Measurements from ENCODE around the gene MCL1.
"Not testable (repeated sequence)": the region's sequence is repeated elsewhere in the genome, so short reads cannot be mapped to it uniquely, and the experiment has no call there.

Gene MCL1

GRCh38 chr1:150601540-150601939 is 22.1 kb upstream of the MCL1 start:
- DNase-seq: no peak

GRCh38 chr1:150598346-150598745 is 18.9 kb upstream of the MCL1 start:
- DNase-seq: not testable (repeated sequence)

- no peak for DNase-seq
Observed at GRCh38 chr1:150596976-150597375, 17.6 kb upstream of the MCL1 start.

- DNase-seq: no peak
Observed at GRCh38 chr1:150596095-150596892, 16.9 kb upstream of the MCL1 start.

GRCh38 chr1:150582371-150582770 is 3.0 kb upstream of the MCL1 start:
- no peak for DNase-seq

GRCh38 chr1:150581962-150582361 is 2.6 kb upstream of the MCL1 start:
- DNase-seq: not testable (repeated sequence)

GRCh38 chr1:150581437-150581836 is 2.0 kb upstream of the MCL1 start:
- DNase-seq: not testable (repeated sequence)

GRCh38 chr1:150580966-150581365 is 1.6 kb upstream of the MCL1 start:
- not testable (repeated sequence) for DNase-seq

- DNase-seq: no peak
Observed at GRCh38 chr1:150579945-150580642, 684 bp upstream of the MCL1 start.

- peak; percentile 36 for DNase-seq
Observed at GRCh38 chr1:150578272-150579109, 919 bp downstream of the MCL1 start.

GRCh38 chr1:150577557-150578271 is 1.7 kb downstream of the MCL1 start:
- DNase-seq: peak; percentile 24

- DNase-seq: no peak
Observed at GRCh38 chr1:150576794-150577556, 2.4 kb downstream of the MCL1 start.

GRCh38 chr1:150576367-150576711 is 3.1 kb downstream of the MCL1 start:
- DNase-seq: no peak

GRCh38 chr1:150575518-150576366 is 3.7 kb downstream of the MCL1 start:
- no peak for DNase-seq

- no peak for DNase-seq
Observed at GRCh38 chr1:150575072-150575489, 4.3 kb downstream of the MCL1 start.

- DNase-seq: no peak
Observed at GRCh38 chr1:150574260-150575071, 4.9 kb downstream of the MCL1 start.

GRCh38 chr1:150573648-150574071 is 5.8 kb downstream of the MCL1 start:
- DNase-seq: not testable (repeated sequence)

GRCh38 chr1:150572918-150573647 is 6.3 kb downstream of the MCL1 start:
- DNase-seq: no peak

- no peak for DNase-seq
Observed at GRCh38 chr1:150568594-150568966, 10.8 kb downstream of the MCL1 start.
